Activated CD4-positive, alpha-beta T cell treated with anti-CD3 and anti-CD28 coated beads for 36 hours (primary cell): ENCODE measurements around the gene CFHR5. TPM values are rescaled to one million over a fixed set of nuclear protein-coding genes. Genes with fewer than 3 reads are reported as not detected.
"Not testable (repeated sequence)": the region's sequence is repeated elsewhere in the genome, so short reads cannot be mapped to it uniquely, and the experiment has no call there.

ENCODE experiments used
- ATAC-seq: fragments of 200-7000 bp; cut with Tn5 transposase; one replicate; pipeline ENCODE4 v1.10.0; 2021; ENCODE audit warnings: mild to moderate bottlenecking, moderate library complexity
- CTCF ChIA-PET: fragments of 350-600 bp; sonication (Branson Sonifier 250); formaldehyde crosslinking; loops from one replicate; lab custom pipeline; 2021; ENCODE audit warnings: antibody characterized with exemption; lab: Charles Lee
- POLR2A ChIA-PET: fragments of 350-600 bp; sonication (Branson Sonifier 250); formaldehyde crosslinking; loops from one replicate; lab custom pipeline; 2021; ENCODE audit warnings: antibody characterized with exemption, inconsistent platforms; lab: Charles Lee
- DNase-seq: peaks from one replicate; pipeline ENCODE4 v3.0.0-alpha.2; 2020
- H3K27ac Mint-ChIP-seq: one replicate; pipeline ENCODE4 v1.8.0; 2021; ENCODE audit warnings: mixed read lengths
- H3K27me3 Mint-ChIP-seq: one replicate; pipeline ENCODE4 v1.8.0; 2021; ENCODE audit warnings: mixed read lengths
- H3K36me3 Mint-ChIP-seq: one replicate; pipeline ENCODE4 v1.8.0; 2021; ENCODE audit warnings: low read depth, mixed read lengths
- H3K4me1 Mint-ChIP-seq: one replicate; pipeline ENCODE4 v1.8.0; 2021; ENCODE audit warnings: mixed read lengths
- H3K4me3 Mint-ChIP-seq: one replicate; pipeline ENCODE4 v1.8.0; 2021; ENCODE audit warnings: mild to moderate bottlenecking, moderate library complexity, mixed read lengths
- H3K9me3 Mint-ChIP-seq: one replicate; pipeline ENCODE4 v1.8.0; 2021; ENCODE audit warnings: low read depth, mixed read lengths
- intact Hi-C, 2 experiments: fragments of 100-400 bp; cut with DNase I in 1 of 2; cut with micrococcal nuclease in 1 of 2; formaldehyde crosslinking; loops; one replicate each; pipeline versions ENCODE4 v1.14.2 to v1.15.1; 2022 to 2024; cut with DNase I, micrococcal nuclease
- total RNA-seq, 2 experiments: library from RNA; stranded (reverse); gene quantifications; one replicate each; pipeline ENCODE4 v1.2.3, GENCODE V29; 2021

Gene CFHR5
- total RNA-seq, 2 experiments from 2014 or later, result not detected

GRCh38 chr1:196982247-196982646 is 4.9 kb downstream of the CFHR5 start:
- H3K9me3 Mint-ChIP-seq, H3K4me1 Mint-ChIP-seq, H3K27me3 Mint-ChIP-seq, H3K36me3 Mint-ChIP-seq, ATAC-seq, CTCF ChIA-PET, H3K4me3 Mint-ChIP-seq, DNase-seq, intact Hi-C loops, H3K27ac Mint-ChIP-seq, POLR2A ChIA-PET: not testable (repeated sequence)

DNA sequence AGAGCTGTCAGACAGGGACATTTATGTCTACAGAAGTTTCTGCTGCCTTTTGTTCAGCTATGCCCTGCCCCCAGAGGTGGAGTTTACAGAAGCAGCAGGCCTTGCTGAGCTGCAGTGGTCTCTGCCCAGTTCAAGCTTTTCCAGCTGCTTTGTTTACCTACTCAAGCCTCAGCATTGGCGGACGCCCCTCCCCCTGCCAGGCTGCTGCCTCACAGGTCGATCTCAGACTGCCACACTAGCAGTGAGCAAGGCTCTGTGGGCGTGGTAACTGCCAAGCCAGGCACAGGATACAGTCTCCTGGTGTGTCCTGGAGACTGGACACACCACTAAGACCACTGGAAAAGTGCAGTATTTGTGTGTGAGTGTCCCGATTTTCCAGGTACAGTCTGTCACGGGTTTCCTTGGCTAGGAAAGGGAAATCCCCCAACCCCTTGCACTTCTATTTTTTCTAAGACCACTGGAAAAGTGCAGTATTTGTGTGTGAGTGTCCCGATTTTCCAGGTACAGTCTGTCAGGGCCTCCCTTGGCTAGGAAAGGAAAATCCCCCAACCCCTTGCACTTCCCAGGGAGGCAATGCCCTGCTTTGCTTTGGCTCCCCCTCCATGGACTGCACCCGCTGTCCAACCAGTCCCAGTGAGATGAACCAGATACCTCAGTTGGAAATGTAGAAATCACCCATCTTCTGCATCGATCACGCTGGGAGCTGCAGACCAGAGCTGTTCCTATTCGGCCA is 14.7 kb downstream of the CFHR5 start:
- H3K4me3 Mint-ChIP-seq, H3K4me1 Mint-ChIP-seq, POLR2A ChIA-PET, DNase-seq, H3K36me3 Mint-ChIP-seq, H3K27ac Mint-ChIP-seq, CTCF ChIA-PET, ATAC-seq, H3K27me3 Mint-ChIP-seq, intact Hi-C loops, H3K9me3 Mint-ChIP-seq: not testable (repeated sequence)

DNA sequence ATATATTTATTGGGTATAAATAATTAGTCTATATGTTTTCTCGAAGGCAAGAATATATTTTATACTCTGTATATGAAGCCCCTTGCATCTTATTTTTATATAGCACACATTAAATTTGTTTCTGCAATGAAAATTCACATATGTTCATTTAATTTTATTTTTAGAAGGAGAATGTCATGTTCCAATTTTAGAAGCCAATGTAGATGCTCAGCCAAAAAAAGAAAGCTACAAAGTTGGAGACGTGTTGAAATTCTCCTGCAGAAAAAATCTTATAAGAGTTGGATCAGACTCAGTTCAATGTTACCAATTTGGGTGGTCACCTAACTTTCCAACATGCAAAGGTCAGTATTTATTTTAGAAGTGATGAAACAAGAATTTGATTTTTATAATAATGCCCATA is 16.6 kb downstream of the CFHR5 start:
- H3K4me3 Mint-ChIP-seq, result no peak overlapping the region
- intact Hi-C loops, result no loop called here
- H3K9me3 Mint-ChIP-seq, result no peaks in the 10 kb centered on the region
- ChIA-PET CTCF (no interaction called here), POLR2A (no interaction called here)
- no peak overlapping the region for H3K27ac Mint-ChIP-seq
- H3K27me3 Mint-ChIP-seq, result peaks cover 4% of the 10 kb centered on the region
- H3K4me1 Mint-ChIP-seq, result no peaks in the 10 kb centered on the region
- no peaks in the 10 kb centered on the region for H3K36me3 Mint-ChIP-seq
- no peak for DNase-seq
- ATAC-seq, result no peak

- ChIA-PET CTCF (no interaction called here), POLR2A (no interaction called here)
Measured at GRCh38 chr1:196997423-196997822, 20.1 kb downstream of the CFHR5 start.

GRCh38 chr1:197001828-197002227 is 24.5 kb downstream of the CFHR5 start:
- ChIA-PET POLR2A (no interaction called here), CTCF (no interaction called here)
- no peaks in the 10 kb centered on the region for H3K9me3 Mint-ChIP-seq
- intact Hi-C loops, result no loop called here
- ATAC-seq (no peak), DNase-seq (no peak)
- no peak overlapping the region for H3K27ac Mint-ChIP-seq
- no peaks in the 10 kb centered on the region for H3K4me1 Mint-ChIP-seq
- H3K27me3 Mint-ChIP-seq, result no peaks in the 10 kb centered on the region
- H3K36me3 Mint-ChIP-seq, result no peaks in the 10 kb centered on the region
- no peak overlapping the region for H3K4me3 Mint-ChIP-seq

More at GRCh38 chr1:196997423-196997822, 20.1 kb downstream of the CFHR5 start:
- DNase-seq, result no peak
- no peak for ATAC-seq
- intact Hi-C loops, result no loop called here
- no peak overlapping the region for H3K4me3 Mint-ChIP-seq
- no peak overlapping the region for H3K27ac Mint-ChIP-seq
- H3K36me3 Mint-ChIP-seq, result no peaks in the 10 kb centered on the region
- H3K27me3 Mint-ChIP-seq, result no peaks in the 10 kb centered on the region
- no peaks in the 10 kb centered on the region for H3K4me1 Mint-ChIP-seq
- H3K9me3 Mint-ChIP-seq, result no peaks in the 10 kb centered on the region

GRCh38 chr1:197003132-197003531 is 25.8 kb downstream of the CFHR5 start:
- Mint-ChIP-seq H3K4me3 (no peak overlapping the region), H3K4me1 (no peaks in the 10 kb centered on the region), H3K36me3 (no peaks in the 10 kb centered on the region), H3K9me3 (no peaks in the 10 kb centered on the region), H3K27me3 (no peaks in the 10 kb centered on the region), H3K27ac (no peak overlapping the region)
- no peak for ATAC-seq
- ChIA-PET CTCF (no interaction called here), POLR2A (no interaction called here)
- intact Hi-C loops, result no loop called here
- DNase-seq, result no peak

- Mint-ChIP-seq H3K36me3 (no peaks in the 10 kb centered on the region), H3K27me3 (no peaks in the 10 kb centered on the region), H3K4me1 (no peaks in the 10 kb centered on the region), H3K4me3 (no peak overlapping the region), H3K27ac (no peak overlapping the region), H3K9me3 (peaks cover 9% of the 10 kb centered on the region)
- ATAC-seq (no peak), DNase-seq (no peak)
- ChIA-PET POLR2A (no interaction called here), CTCF (interaction anchor here (1.0 kb wide), 1 partner anchor 37 kb away, joined by 3 read pairs; no protein-coding TSS in a partner anchor)
- intact Hi-C loops, result no loop called here
Measured at GRCh38 chr1:197008861-197009260, 31.5 kb downstream of the CFHR5 start.

- H3K27ac Mint-ChIP-seq, result no peak overlapping the region
- peaks cover 9% of the 10 kb centered on the region for H3K9me3 Mint-ChIP-seq
- no peaks in the 10 kb centered on the region for H3K36me3 Mint-ChIP-seq
- intact Hi-C loops, result loop anchor here in 1 of 2 experiments (1.0 kb wide), 1 partner anchor 33 kb away; no protein-coding TSS in a partner anchor
- H3K4me3 Mint-ChIP-seq, result no peak overlapping the region
- POLR2A ChIA-PET, result no interaction called here
- DNase-seq, result no peak
- no peaks in the 10 kb centered on the region for H3K27me3 Mint-ChIP-seq
- CTCF ChIA-PET, result no interaction called here
- ATAC-seq, result no peak
- H3K4me1 Mint-ChIP-seq, result no peaks in the 10 kb centered on the region
Measured at GRCh38 chr1:197011614-197012013, 34.3 kb downstream of the CFHR5 start.

- H3K4me3 Mint-ChIP-seq, result no peak overlapping the region
- intact Hi-C loops, result no loop called here
- H3K9me3 Mint-ChIP-seq, result peaks cover 9% of the 10 kb centered on the region
- no peak for ATAC-seq
- no peak overlapping the region for H3K27ac Mint-ChIP-seq
- no peak for DNase-seq
- ChIA-PET CTCF (no interaction called here), POLR2A (no interaction called here)
- no peaks in the 10 kb centered on the region for H3K4me1 Mint-ChIP-seq
- no peaks in the 10 kb centered on the region for H3K27me3 Mint-ChIP-seq
- no peaks in the 10 kb centered on the region for H3K36me3 Mint-ChIP-seq
Measured at GRCh38 chr1:197013234-197013633, 35.9 kb downstream of the CFHR5 start.

DNA sequence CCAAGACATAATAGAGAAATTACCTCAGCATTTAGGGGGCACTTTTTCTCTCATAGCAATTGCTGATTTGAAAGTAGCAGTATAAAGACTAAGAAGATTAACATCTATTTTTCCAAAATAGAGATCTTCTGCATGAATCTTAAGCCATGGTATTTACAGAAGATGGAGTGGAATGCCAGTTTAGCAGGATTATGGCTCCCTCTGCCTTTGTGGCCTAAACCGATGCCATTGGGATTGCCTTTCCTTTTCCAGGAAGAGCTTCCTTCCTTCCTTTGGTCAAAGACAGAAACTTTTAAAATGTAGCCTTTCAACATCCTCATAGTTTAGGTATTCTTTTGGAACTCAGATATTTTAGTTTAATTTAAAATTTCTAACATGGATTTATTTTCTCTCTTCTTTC is 39.4 kb downstream of the CFHR5 start:
- ChIA-PET POLR2A (no interaction called here), CTCF (no interaction called here)
- DNase-seq, result no peak
- no peaks in the 10 kb centered on the region for H3K4me1 Mint-ChIP-seq
- peaks cover 4% of the 10 kb centered on the region for H3K27me3 Mint-ChIP-seq
- no peak for ATAC-seq
- peaks cover 2% of the 10 kb centered on the region for H3K9me3 Mint-ChIP-seq
- no peak overlapping the region for H3K27ac Mint-ChIP-seq
- no peak overlapping the region for H3K4me3 Mint-ChIP-seq
- intact Hi-C loops, result no loop called here
- H3K36me3 Mint-ChIP-seq, result no peaks in the 10 kb centered on the region

DNA sequence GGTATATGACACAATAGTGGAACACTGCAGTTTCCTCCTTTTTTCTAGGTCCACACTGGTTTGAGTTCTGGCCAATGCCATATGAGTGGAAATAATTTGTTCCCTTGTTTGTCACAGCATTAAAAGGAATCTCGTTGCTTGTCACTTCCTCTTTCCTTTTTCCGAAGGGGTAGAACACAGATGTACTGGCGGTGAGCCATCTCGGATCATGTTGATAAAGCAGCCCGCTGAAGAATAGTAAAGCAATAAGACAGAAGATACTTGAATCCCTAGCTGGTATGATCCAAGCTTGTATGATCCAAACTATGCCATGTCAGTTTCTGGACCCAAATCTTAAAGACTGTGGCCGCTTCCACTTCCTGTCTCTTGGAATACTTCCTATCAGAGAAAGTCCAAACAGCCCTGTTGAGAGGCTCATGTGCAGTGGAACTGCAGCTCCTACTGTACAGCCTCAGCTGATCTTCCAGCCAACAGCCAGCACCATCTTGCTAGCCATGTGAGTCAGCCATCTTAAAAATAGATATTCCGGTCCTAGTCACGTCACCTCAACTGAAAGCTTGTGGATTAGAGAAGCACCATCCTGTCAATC is 40.3 kb downstream of the CFHR5 start:
- Mint-ChIP-seq H3K27ac (no peak overlapping the region), H3K27me3 (peaks cover 4% of the 10 kb centered on the region), H3K36me3 (no peaks in the 10 kb centered on the region), H3K4me1 (no peaks in the 10 kb centered on the region), H3K4me3 (no peak overlapping the region), H3K9me3 (no peaks in the 10 kb centered on the region)
- ChIA-PET CTCF (no interaction called here), POLR2A (no interaction called here)
- intact Hi-C loops, result no loop called here
- DNase-seq (no peak), ATAC-seq (no peak)

GRCh38 chr1:197021716-197022115 is 44.4 kb downstream of the CFHR5 start:
- Mint-ChIP-seq H3K4me3 (no peak overlapping the region), H3K36me3 (no peaks in the 10 kb centered on the region), H3K4me1 (no peaks in the 10 kb centered on the region), H3K9me3 (no peaks in the 10 kb centered on the region), H3K27ac (no peak overlapping the region), H3K27me3 (peaks cover 4% of the 10 kb centered on the region)
- CTCF ChIA-PET, result no interaction called here
- intact Hi-C loops, result no loop called here
- ATAC-seq (no peak), DNase-seq (no peak)
- POLR2A ChIA-PET, result no interaction called here
